Measurements from ENCODE around the gene AHCY.

GRCh38 chr20:34350095-34350494 lies 46.9 kb upstream of the AHCY start:
- no peak for TF ChIP-seq CTCF (IDR thresholded peaks at IDR 0.05 in 2 of 3, conservative IDR thresholded peaks at IDR 0.05 in 1 of 3; ENCODE audit: borderline replicate concordance in 1 of 3, insufficient read depth in 1 of 3, low read depth in 2 of 3, low read length in 2 of 3)
- TF ChIP-seq ZNF274 (IDR thresholded peaks at IDR 0.05; ENCODE audit: low read depth, low read length): no peak
- no peak for TF ChIP-seq ATF3 (IDR thresholded peaks at IDR 0.05)
- TF ChIP-seq REST (IDR thresholded peaks at IDR 0.05; ENCODE audit: low read depth): no peak
- TF ChIP-seq YY1 (IDR thresholded peaks at IDR 0.05; ENCODE audit: extremely low read depth, insufficient replicate concordance, low read depth, low read length): no peak
- TF ChIP-seq POLR2A (IDR thresholded peaks at IDR 0.05; ENCODE audit: borderline replicate concordance, extremely low read depth, insufficient read depth, insufficient read length): no peak
- no peak for TF ChIP-seq ELF1 (IDR thresholded peaks at IDR 0.05; ENCODE audit: borderline replicate concordance, low read depth)

All from HCT116 (cell line).